ENCODE results near the gene HERPUD1. TPM values are rescaled to one million over a fixed set of nuclear protein-coding genes. Genes with fewer than 3 reads are reported as not detected.

HERPUD1 gene
- total RNA-seq, 2 donors from 2014 or later = 350 to 403 TPM

- H3K27me3 Mint-ChIP-seq (ENCODE audit: low read depth) = no peaks in the 10 kb centered on the region
- peak in 1 of 2 donors; percentile 34 for ATAC-seq (replicated peaks in 1 of 2)
- no peaks in the 10 kb centered on the region for H3K9me3 Mint-ChIP-seq
- peaks cover 0 to 2% of the 10 kb centered on the region in 2 donors for H3K36me3 Mint-ChIP-seq (ENCODE audit: insufficient read depth in 2 of 2)
- no peak overlapping the region for H3K4me3 Mint-ChIP-seq
- H3K27ac Mint-ChIP-seq = no peak overlapping the region
- peaks cover 36% of the 10 kb centered on the region for H3K4me1 Mint-ChIP-seq (ENCODE audit: low read depth)
- no peak for DNase-seq
Observed at GRCh38 chr16:56974549-56975300, 42.8 kb downstream of the HERPUD1 start.

GRCh38 chr16:56975714-56976113 is 43.8 kb downstream of the HERPUD1 start:
- no peak overlapping the region for H3K27ac Mint-ChIP-seq
- peaks cover 0 to 2% of the 10 kb centered on the region in 2 donors for H3K36me3 Mint-ChIP-seq (ENCODE audit: insufficient read depth in 2 of 2)
- peak overlapping the region in 1 of 2 donors; percentile 16 for H3K4me3 Mint-ChIP-seq
- peaks cover 45% of the 10 kb centered on the region for H3K4me1 Mint-ChIP-seq (ENCODE audit: low read depth)
- no peaks in the 10 kb centered on the region for H3K9me3 Mint-ChIP-seq
- ATAC-seq (replicated peaks in 1 of 2) (peak in 1 of 2 donors; percentile 25), DNase-seq (no peak)
- H3K27me3 Mint-ChIP-seq (ENCODE audit: low read depth) = no peaks in the 10 kb centered on the region

- Mint-ChIP-seq H3K4me3 (no peak overlapping the region), H3K4me1 (ENCODE audit: low read depth) (peaks cover 61% of the 10 kb centered on the region), H3K27ac (no peak overlapping the region), H3K27me3 (ENCODE audit: low read depth) (no peaks in the 10 kb centered on the region), H3K36me3 (ENCODE audit: insufficient read depth in 2 of 2) (peaks cover 0 to 3% of the 10 kb centered on the region in 2 donors), H3K9me3 (no peaks in the 10 kb centered on the region)
- no peak for DNase-seq
- no peak for ATAC-seq (replicated peaks in 1 of 2)
Observed at GRCh38 chr16:56977216-56977615, 45.3 kb downstream of the HERPUD1 start.

- H3K4me1 Mint-ChIP-seq (ENCODE audit: low read depth) = peaks cover 68% of the 10 kb centered on the region
- no peak for ATAC-seq (replicated peaks in 1 of 2)
Observed at GRCh38 chr16:56977823-56978430, 46.0 kb downstream of the HERPUD1 start.

GRCh38 chr16:56980201-56980535 is 48.2 kb downstream of the HERPUD1 start:
- Mint-ChIP-seq H3K4me1 (ENCODE audit: low read depth) (peaks cover 69% of the 10 kb centered on the region), H3K27ac (no peak overlapping the region), H3K36me3 (ENCODE audit: insufficient read depth in 2 of 2) (peaks cover 8 to 17% of the 10 kb centered on the region in 2 donors), H3K4me3 (no peak overlapping the region), H3K27me3 (ENCODE audit: low read depth) (no peaks in the 10 kb centered on the region), H3K9me3 (no peaks in the 10 kb centered on the region)
- DNase-seq = no peak
- no peak for ATAC-seq (replicated peaks in 1 of 2)

More at GRCh38 chr16:56977823-56978430, 46.0 kb downstream of the HERPUD1 start:
- no peak for DNase-seq
- Mint-ChIP-seq H3K9me3 (no peaks in the 10 kb centered on the region), H3K27ac (no peak overlapping the region), H3K36me3 (ENCODE audit: insufficient read depth in 2 of 2) (peaks cover 5 to 9% of the 10 kb centered on the region in 2 donors), H3K27me3 (ENCODE audit: low read depth) (no peaks in the 10 kb centered on the region), H3K4me3 (no peak overlapping the region)

- H3K9me3 Mint-ChIP-seq = no peaks in the 10 kb centered on the region
- ATAC-seq (replicated peaks in 1 of 2) = no peak
Observed at GRCh38 chr16:56980792-56981724, 49.1 kb downstream of the HERPUD1 start.

GRCh38 chr16:56981729-56982271 is 49.9 kb downstream of the HERPUD1 start:
- no peak overlapping the region for H3K4me3 Mint-ChIP-seq
- no peaks in the 10 kb centered on the region for H3K9me3 Mint-ChIP-seq
- H3K27me3 Mint-ChIP-seq (ENCODE audit: low read depth) = no peaks in the 10 kb centered on the region
- ATAC-seq (replicated peaks in 1 of 2) (no peak), DNase-seq (no peak)
- no peak overlapping the region for H3K27ac Mint-ChIP-seq
- H3K36me3 Mint-ChIP-seq (ENCODE audit: insufficient read depth in 2 of 2) = peaks cover 8 to 15% of the 10 kb centered on the region in 2 donors
- peaks cover 71% of the 10 kb centered on the region for H3K4me1 Mint-ChIP-seq (ENCODE audit: low read depth)

More at GRCh38 chr16:56980792-56981724, 49.1 kb downstream of the HERPUD1 start:
- Mint-ChIP-seq H3K4me1 (ENCODE audit: low read depth) (peaks cover 69% of the 10 kb centered on the region), H3K27ac (peak overlapping the region; percentile 75), H3K36me3 (ENCODE audit: insufficient read depth in 2 of 2) (peaks cover 8 to 17% of the 10 kb centered on the region in 2 donors), H3K27me3 (ENCODE audit: low read depth) (no peaks in the 10 kb centered on the region), H3K4me3 (peak overlapping the region in 1 of 2 donors; percentile 2)
- DNase-seq = no peak

- Mint-ChIP-seq H3K9me3 (no peaks in the 10 kb centered on the region), H3K36me3 (ENCODE audit: insufficient read depth in 2 of 2) (peaks cover 9 to 17% of the 10 kb centered on the region in 2 donors), H3K27me3 (ENCODE audit: low read depth) (no peaks in the 10 kb centered on the region), H3K27ac (peak overlapping the region; percentile 87), H3K4me1 (ENCODE audit: low read depth) (peaks cover 80% of the 10 kb centered on the region), H3K4me3 (no peak overlapping the region)
- ATAC-seq (replicated peaks in 1 of 2) = no peak
- no peak for DNase-seq
Observed at GRCh38 chr16:56982695-56983094, 50.8 kb downstream of the HERPUD1 start.

- DNase-seq = no peak
- Mint-ChIP-seq H3K27me3 (ENCODE audit: low read depth) (no peaks in the 10 kb centered on the region), H3K4me3 (no peak overlapping the region), H3K36me3 (ENCODE audit: insufficient read depth in 2 of 2) (peaks cover 9 to 21% of the 10 kb centered on the region in 2 donors), H3K27ac (no peak overlapping the region), H3K9me3 (no peaks in the 10 kb centered on the region), H3K4me1 (ENCODE audit: low read depth) (peaks cover 85% of the 10 kb centered on the region)
- ATAC-seq (replicated peaks in 1 of 2) = no peak
Observed at GRCh38 chr16:56983211-56983751, 51.3 kb downstream of the HERPUD1 start.

GRCh38 chr16:56984639-56985038 is 52.7 kb downstream of the HERPUD1 start:
- peak overlapping the region; percentile 93 for H3K27ac Mint-ChIP-seq
- DNase-seq = peak in 1 of 2 donors; percentile 38
- ATAC-seq (replicated peaks in 1 of 2) = no peak
- no peaks in the 10 kb centered on the region for H3K27me3 Mint-ChIP-seq (ENCODE audit: low read depth)
- peak overlapping the region; percentile 60 to 83 for H3K4me3 Mint-ChIP-seq
- peaks cover 92% of the 10 kb centered on the region for H3K4me1 Mint-ChIP-seq (ENCODE audit: low read depth)
- H3K36me3 Mint-ChIP-seq (ENCODE audit: insufficient read depth in 2 of 2) = peaks cover 13 to 21% of the 10 kb centered on the region in 2 donors
- H3K9me3 Mint-ChIP-seq = no peaks in the 10 kb centered on the region

GRCh38 chr16:56985288-56985961 is 53.5 kb downstream of the HERPUD1 start:
- peaks cover 88% of the 10 kb centered on the region for H3K4me1 Mint-ChIP-seq (ENCODE audit: low read depth)
- H3K4me3 Mint-ChIP-seq = peak overlapping the region; percentile 60 to 83
- peak in 1 of 2 donors; percentile 39 for DNase-seq
- ATAC-seq (replicated peaks in 1 of 2) = no peak
- H3K27ac Mint-ChIP-seq = peak overlapping the region; percentile 93
- H3K36me3 Mint-ChIP-seq (ENCODE audit: insufficient read depth in 2 of 2) = peaks cover 14 to 25% of the 10 kb centered on the region in 2 donors
- H3K27me3 Mint-ChIP-seq (ENCODE audit: low read depth) = no peaks in the 10 kb centered on the region
- no peaks in the 10 kb centered on the region for H3K9me3 Mint-ChIP-seq

- peaks cover 88% of the 10 kb centered on the region for H3K4me1 Mint-ChIP-seq (ENCODE audit: low read depth)
- ATAC-seq (replicated peaks in 1 of 2) (no peak), DNase-seq (no peak)
- peaks cover 18 to 31% of the 10 kb centered on the region in 2 donors for H3K36me3 Mint-ChIP-seq (ENCODE audit: insufficient read depth in 2 of 2)
- H3K9me3 Mint-ChIP-seq = no peaks in the 10 kb centered on the region
- peak overlapping the region; percentile 93 for H3K27ac Mint-ChIP-seq
- H3K4me3 Mint-ChIP-seq = peak overlapping the region; percentile 60 to 83
- no peaks in the 10 kb centered on the region for H3K27me3 Mint-ChIP-seq (ENCODE audit: low read depth)
Observed at GRCh38 chr16:56985962-56986360, 54.0 kb downstream of the HERPUD1 start.
